SJCRH30 (cell line): Measurements from ENCODE around the gene NPBWR2. TPM values are rescaled to one million over a fixed set of nuclear protein-coding genes. Genes with fewer than 3 reads are reported as not detected.

ENCODE experiments used
- DNase-seq, 2 experiments: peaks; one replicate each; pipeline ENCODE4 v3.0.0-alpha.2; 2015 to 2020
- H3K27ac ChIP-seq: fragments of 250-450 bp; sonication (Bioruptor Pico); 2 replicates; pipeline ENCODE4 v1.5.1; 2020; ENCODE audit warnings: mild to moderate bottlenecking, moderate library complexity
- H3K27me3 ChIP-seq: fragments of 250-450 bp; sonication (Bioruptor Pico); 2 replicates; pipeline ENCODE4 v1.5.1; 2020; ENCODE audit warnings: mild to moderate bottlenecking, moderate library complexity
- H3K36me3 ChIP-seq: fragments of 250-450 bp; sonication (Bioruptor Pico); 2 replicates; pipeline ENCODE4 v1.5.1; 2020; ENCODE audit warnings: mild to moderate bottlenecking, moderate library complexity
- H3K4me1 ChIP-seq: fragments of 250-450 bp; sonication (Bioruptor Pico); 2 replicates; pipeline ENCODE4 v1.5.1; 2020; ENCODE audit warnings: mild to moderate bottlenecking, moderate library complexity
- H3K4me3 ChIP-seq: fragments of 250-450 bp; sonication (Bioruptor Pico); 2 replicates; pipeline ENCODE4 v1.5.1; 2020; ENCODE audit warnings: mild to moderate bottlenecking, moderate library complexity
- H3K9me3 ChIP-seq: fragments of 250-450 bp; sonication (Bioruptor Pico); replicated peaks from 2 replicates; pipeline ENCODE4 v1.5.1; 2020; ENCODE audit warnings: mild to moderate bottlenecking, moderate library complexity
- total RNA-seq: library from RNA; depleted of rRNA; stranded (reverse); fragments of >200 nt; shearing (Covaris generic); gene quantifications from 2 replicates; pipeline ENCODE4 v1.2.3, GENCODE V29; 2014

NPBWR2 gene
- total RNA-seq, 1 experiment from 2014 or later: not detected

DNA sequence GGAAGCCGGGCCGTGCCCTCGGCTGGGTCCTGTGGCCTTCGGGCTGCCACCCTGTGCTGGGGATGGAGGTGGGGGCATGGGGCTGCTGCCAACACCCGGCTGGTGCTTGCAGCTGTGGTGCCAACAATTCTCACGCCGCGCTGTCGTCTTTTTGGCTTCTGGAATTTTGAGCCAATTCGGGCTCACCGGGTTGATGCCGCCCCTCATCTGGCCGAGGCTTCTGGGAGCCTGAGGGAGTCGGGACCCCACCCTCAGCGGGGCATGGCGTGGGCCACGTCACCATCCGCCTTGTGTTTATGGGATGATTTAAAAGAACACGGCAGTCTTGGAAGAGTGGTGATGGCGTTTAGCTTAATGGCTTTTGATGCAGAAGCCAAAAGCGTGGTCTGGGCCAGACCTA lies 8.7 kb upstream of the NPBWR2 start:
- H3K36me3 ChIP-seq: no peaks in the 10 kb centered on the region
- no peak for DNase-seq
- H3K27me3 ChIP-seq: peaks cover 38% of the 10 kb centered on the region
- no peaks in the 10 kb centered on the region for H3K4me1 ChIP-seq
- no peaks in the 10 kb centered on the region for H3K9me3 ChIP-seq
- H3K4me3 ChIP-seq: no peak overlapping the region
- H3K27ac ChIP-seq: no peak overlapping the region

DNA sequence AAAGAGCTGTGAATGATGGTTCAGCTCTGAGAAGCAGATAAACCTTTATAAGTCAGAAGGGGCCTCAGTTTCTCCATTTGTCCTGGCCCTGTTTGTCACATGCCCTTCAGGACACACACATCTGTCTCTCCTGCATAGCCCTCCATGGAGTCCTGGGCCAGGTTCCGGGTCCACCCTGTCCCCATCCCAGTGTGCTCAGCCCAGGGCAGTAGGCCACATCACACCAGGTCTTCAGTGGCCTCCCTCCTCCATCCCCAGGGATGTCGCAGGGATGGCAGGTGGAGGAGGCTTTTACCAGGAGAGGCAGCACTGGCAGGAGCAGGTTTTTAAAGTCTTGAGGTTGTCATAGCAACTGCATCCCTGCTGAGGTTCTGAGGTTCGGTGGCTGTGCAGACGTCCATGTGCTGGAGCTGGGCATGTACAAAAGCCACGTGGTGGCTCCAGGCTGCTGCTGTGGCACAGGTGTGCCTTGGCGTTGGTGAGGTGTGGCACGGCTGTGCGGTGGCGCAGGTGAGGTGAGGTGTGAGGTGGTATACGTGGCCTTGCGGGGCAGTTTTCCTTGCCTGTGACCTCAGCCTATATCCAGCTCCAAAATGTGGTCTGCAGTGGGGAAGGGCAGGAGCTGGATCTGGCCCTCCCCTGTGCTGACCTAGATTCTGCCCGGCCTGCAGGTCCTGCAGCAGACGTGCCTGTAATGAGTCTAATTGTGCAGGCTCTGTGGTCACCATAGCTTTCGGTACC lies 8.0 kb upstream of the NPBWR2 start:
- no peak overlapping the region for H3K27ac ChIP-seq
- no peaks in the 10 kb centered on the region for H3K36me3 ChIP-seq
- no peaks in the 10 kb centered on the region for H3K4me1 ChIP-seq
- no peak overlapping the region for H3K4me3 ChIP-seq
- no peak for DNase-seq
- H3K27me3 ChIP-seq: peaks cover 40% of the 10 kb centered on the region
- no peaks in the 10 kb centered on the region for H3K9me3 ChIP-seq

DNA sequence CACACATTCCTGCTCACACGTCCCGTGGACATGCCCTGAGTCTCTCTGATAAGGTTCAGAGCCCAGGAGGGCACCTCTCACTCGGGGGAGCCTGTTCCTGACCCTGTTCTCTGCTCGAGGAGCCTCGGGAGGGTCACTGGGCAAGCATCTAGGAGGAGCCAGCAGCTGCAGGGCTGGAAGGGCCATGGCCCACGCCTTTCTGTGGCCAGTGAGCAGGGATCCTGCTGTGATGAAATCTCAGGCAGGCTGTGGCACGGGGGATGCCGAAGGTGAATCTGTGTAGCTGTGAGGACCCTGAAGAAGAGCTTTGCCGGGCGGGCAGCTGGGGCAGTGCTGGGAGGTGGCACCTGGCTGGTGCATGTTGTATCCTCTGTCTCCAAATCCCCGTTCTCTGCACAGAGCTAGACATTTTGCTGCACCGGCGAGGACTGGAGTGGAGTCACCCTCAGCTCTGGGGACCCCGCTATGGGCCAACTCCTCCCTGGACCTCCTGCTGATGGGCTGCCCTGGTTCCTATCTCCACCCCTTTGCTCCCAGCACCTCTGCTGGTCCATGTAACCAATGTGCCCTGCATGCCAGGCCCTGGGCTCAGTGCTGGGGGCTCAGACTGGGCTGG lies 7.1 kb upstream of the NPBWR2 start:
- Histone ChIP-seq H3K4me3 (no peak overlapping the region), H3K9me3 (no peaks in the 10 kb centered on the region), H3K27me3 (peaks cover 49% of the 10 kb centered on the region), H3K27ac (no peak overlapping the region), H3K36me3 (no peaks in the 10 kb centered on the region), H3K4me1 (no peaks in the 10 kb centered on the region)
- DNase-seq: no peak

DNA sequence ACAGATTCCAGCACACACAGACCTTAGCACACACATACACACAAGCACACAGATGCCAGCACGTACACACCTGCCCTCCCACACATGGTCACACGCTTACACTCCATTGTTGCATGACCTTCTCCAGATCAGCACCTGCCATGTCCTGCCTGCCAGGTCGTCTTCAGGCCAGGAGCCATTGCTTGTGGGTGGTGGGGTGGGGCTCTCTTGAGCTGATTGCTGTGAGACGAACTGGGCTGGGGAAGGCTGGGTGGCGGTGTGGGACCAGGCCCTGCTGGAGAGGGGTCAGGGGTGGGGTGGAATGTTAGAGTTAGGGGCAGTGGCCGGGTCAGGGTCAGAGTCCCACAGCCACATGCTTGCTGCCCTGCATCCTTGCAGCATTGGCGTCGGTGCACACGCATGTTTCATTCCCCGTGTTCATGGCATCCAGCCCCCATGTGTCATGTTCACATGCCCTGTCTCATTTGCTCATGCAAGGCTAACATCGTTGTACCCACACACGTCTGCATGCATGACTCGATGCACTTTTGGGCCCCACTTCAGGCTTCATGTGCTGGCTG lies 6.5 kb upstream of the NPBWR2 start:
- DNase-seq: no peak
- H3K9me3 ChIP-seq: no peaks in the 10 kb centered on the region
- no peak overlapping the region for H3K27ac ChIP-seq

DNA sequence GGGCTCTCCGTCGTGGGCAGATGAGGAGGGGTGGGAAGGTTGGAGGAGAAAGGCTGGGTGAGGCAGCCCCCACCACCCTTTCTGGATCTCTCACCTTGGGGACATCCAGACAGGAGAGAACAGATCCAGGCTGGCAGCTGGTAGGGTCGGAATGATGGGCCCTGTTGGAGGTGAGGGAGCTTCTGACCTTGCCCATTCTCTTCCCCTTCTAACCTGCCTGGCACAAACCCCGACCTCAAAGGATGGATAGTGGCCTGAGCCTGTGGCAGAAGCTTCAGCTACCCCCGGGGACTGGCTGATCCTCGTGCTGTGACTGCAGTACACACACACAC lies 6.0 kb upstream of the NPBWR2 start:
- Histone ChIP-seq H3K27ac (no peak overlapping the region), H3K9me3 (no peaks in the 10 kb centered on the region), H3K4me3 (no peak overlapping the region), H3K4me1 (no peaks in the 10 kb centered on the region), H3K27me3 (peaks cover 58% of the 10 kb centered on the region), H3K36me3 (no peaks in the 10 kb centered on the region)
- no peak for DNase-seq

More for the DNA sequence above, 6.5 kb upstream of the NPBWR2 start:
- Histone ChIP-seq H3K27me3 (peaks cover 53% of the 10 kb centered on the region), H3K36me3 (no peaks in the 10 kb centered on the region), H3K4me3 (no peak overlapping the region), H3K4me1 (no peaks in the 10 kb centered on the region)

DNA sequence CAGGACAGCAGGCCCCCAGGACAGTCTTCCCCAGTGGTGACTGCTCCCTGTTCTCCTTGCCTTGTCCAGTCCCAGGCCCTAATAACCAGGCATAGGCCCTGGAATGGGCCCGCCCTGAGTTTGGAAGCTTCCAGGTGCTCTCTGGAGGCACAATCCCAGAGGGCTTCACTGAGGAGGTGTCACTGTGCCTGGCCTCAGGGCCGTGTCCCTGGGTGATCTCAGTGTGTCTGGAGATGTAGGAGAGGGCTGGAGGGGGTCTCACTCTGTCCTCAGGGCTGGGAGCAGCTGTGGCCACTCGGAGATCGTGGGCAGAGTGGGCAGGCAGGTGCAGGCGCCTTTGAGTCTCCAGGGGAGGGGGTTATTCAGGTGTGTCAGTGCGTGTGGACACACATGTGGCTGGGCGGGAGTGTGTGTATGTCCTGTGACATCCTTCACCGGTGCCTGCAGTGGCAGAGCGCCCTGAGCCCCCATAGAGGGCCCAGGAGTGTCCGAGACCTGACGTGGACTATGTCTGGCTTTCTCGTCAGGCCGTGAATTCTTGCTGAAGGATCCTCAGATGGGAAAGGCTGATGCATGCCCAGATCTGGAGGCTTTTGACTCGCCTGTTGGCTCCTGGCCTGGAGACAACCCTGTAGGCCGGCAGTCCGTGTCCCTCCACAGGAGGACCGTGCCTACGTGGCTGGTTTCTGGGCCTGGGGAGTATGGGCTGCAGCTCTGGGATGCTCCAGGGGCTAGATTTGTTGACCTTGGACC lies 5.5 kb upstream of the NPBWR2 start:
- Histone ChIP-seq H3K4me1 (no peaks in the 10 kb centered on the region), H3K4me3 (no peak overlapping the region), H3K27ac (no peak overlapping the region), H3K27me3 (peaks cover 63% of the 10 kb centered on the region), H3K36me3 (no peaks in the 10 kb centered on the region), H3K9me3 (no peaks in the 10 kb centered on the region)
- DNase-seq: no peak

DNA sequence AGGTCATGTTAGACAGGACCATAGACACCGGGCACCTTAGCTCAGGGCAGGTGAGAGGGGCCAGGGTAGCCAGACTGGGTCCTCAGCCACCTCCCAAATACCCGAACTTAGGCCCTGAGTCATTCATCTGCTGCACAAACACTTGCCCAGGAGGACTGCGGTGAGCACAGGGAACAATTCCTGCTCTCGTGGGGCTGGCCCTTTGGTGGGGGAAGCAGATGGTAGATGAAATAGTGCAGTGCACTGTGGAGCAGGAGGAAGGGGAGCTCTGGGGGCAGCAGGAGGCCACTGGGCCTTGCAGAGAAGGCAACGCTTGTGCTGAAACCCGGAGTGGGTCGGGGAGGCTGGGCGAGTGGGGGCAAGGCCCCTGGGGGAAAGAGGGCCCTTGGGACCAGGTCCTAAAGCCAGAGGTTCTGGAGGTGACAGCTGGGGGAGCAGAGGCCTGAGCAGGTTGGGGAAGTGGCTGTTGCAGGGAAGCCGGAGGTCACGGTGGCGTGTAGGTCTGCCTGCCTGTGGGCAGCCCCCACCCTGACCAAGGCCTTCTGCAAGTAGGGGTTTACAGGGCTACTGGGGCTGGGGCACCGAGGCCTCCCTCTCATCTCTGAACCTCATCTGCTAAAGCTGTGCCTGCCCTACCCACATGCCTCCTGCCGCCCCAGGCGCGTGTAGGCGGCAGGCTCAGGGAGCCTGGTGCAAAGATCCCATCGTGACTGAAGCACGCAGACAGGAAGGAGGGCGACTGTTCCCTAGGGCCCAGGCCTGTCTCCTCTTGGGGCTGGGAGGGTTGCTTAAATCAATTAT lies 4.7 kb upstream of the NPBWR2 start:
- no peak overlapping the region for H3K27ac ChIP-seq
- no peaks in the 10 kb centered on the region for H3K9me3 ChIP-seq
- DNase-seq: no peak
- no peak overlapping the region for H3K4me3 ChIP-seq
- H3K27me3 ChIP-seq: peaks cover 71% of the 10 kb centered on the region
- no peaks in the 10 kb centered on the region for H3K36me3 ChIP-seq
- no peaks in the 10 kb centered on the region for H3K4me1 ChIP-seq

DNA sequence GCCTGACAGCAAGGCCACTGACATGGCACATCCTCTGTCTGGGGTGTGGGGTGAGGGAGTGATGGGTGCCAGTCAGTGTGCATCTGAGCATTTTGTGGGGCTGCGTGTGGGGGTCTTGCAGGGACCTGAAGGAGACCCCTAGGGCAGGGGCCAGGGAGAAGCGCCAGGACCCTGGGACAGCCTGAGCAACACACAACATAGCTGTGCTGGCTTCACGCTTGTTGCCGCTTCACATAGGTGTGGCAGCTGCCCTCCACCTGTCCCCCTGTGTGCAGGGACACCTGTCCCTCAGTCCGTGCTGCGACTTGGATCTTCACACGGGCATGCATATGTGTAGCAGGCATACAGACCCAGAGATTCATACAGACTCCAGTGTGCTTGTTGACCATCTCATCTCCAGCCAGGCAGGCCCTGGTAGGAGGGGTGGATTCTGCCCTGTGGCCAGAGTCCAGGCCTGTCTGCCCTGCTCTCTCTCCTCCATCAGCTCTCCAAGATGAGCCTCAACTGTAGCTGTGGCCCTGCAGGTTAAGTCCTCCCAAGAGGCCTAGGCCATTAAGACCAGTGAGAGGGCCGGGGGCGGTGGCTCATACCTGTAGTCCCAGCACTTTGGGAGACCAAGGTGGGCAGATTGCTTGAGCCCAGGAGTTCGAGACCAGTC lies 3.2 kb upstream of the NPBWR2 start:
- Histone ChIP-seq H3K27ac (no peak overlapping the region), H3K9me3 (no peaks in the 10 kb centered on the region), H3K4me3 (no peak overlapping the region), H3K4me1 (no peaks in the 10 kb centered on the region), H3K27me3 (peaks cover 73% of the 10 kb centered on the region), H3K36me3 (no peaks in the 10 kb centered on the region)
- DNase-seq: no peak

DNA sequence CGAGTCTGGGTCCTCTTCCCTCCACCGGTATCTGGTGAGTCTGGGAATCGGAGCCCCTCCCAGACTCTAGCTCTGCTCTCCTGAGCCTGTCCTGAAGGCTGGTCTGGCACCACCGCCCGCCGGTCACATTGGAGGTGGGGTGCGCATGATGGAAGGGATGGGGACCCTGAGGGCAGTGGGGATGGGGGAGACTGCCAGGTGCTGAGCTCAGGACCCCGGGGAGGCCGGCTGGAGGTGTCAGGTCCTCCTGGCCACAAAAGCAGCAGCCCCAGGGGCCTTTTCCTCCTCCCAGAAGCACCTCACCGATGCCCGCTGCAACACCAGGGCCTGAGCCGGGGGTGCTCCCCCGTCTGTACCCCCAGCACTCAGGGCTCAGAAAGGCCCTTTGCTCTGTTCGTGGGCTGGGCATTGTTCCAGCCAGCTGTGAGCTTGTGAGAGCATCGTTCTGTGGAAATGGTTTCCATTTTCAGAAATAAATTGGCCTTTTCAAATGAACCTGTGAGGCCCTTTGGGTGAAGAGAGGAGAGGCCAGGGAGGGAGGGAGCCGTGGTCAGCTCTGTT lies 2.5 kb upstream of the NPBWR2 start:
- DNase-seq: no peak
- Histone ChIP-seq H3K9me3 (no peaks in the 10 kb centered on the region), H3K27me3 (peaks cover 70% of the 10 kb centered on the region)

DNA sequence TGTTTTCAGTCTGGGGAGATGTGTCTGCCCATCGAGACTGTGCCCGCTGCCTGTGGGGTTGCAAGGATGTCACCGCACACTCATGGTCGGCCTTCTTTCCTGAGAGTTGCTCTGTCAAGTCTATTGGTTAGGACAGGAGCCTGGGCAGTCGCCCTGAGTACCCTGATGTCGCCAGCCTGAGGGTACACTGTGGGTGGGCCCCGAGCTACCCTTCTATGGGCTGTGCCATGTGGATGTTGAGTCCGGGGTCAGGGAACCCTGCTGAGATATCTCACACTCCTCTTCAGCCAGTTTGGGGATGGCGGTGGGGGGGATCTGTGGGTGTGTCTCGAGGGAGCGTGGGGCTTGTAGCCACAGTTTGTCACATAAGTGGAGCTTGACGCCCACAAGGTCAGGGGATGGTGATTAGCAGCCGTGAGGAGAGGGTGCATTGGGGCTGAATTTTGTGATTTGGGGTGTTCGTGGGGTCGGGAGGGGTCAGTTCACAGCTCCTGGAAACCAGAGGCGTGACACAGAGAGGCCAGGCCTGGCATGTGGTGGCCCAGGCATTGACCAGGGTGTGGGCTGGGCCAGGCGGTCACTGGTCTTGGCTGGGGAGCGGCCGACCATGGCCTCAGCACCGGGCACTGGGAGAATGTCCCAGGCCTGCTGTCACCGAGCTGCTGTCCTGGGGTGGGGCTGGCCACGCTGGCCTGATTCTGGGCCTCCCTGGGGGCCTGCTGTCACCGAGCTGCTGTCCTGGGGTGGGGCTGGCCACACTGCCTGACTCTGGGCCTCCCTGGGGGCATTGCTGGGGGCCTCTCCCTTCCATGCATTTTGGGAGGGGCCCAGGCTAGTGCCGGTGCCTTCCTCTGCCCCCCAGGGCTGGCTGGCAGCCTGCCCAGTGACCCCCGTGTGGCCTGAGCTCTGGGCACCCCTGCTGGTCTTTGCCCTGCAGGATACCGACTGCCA lies 1.6 kb upstream of the NPBWR2 start:
- H3K9me3 ChIP-seq: no peaks in the 10 kb centered on the region
- no peak overlapping the region for H3K27ac ChIP-seq
- peaks cover 67% of the 10 kb centered on the region for H3K27me3 ChIP-seq
- H3K36me3 ChIP-seq: no peaks in the 10 kb centered on the region
- no peak overlapping the region for H3K4me3 ChIP-seq
- DNase-seq: no peak
- no peaks in the 10 kb centered on the region for H3K4me1 ChIP-seq

More for the DNA sequence above, 2.5 kb upstream of the NPBWR2 start:
- Histone ChIP-seq H3K36me3 (no peaks in the 10 kb centered on the region), H3K4me3 (no peak overlapping the region), H3K27ac (no peak overlapping the region), H3K4me1 (no peaks in the 10 kb centered on the region)

DNA sequence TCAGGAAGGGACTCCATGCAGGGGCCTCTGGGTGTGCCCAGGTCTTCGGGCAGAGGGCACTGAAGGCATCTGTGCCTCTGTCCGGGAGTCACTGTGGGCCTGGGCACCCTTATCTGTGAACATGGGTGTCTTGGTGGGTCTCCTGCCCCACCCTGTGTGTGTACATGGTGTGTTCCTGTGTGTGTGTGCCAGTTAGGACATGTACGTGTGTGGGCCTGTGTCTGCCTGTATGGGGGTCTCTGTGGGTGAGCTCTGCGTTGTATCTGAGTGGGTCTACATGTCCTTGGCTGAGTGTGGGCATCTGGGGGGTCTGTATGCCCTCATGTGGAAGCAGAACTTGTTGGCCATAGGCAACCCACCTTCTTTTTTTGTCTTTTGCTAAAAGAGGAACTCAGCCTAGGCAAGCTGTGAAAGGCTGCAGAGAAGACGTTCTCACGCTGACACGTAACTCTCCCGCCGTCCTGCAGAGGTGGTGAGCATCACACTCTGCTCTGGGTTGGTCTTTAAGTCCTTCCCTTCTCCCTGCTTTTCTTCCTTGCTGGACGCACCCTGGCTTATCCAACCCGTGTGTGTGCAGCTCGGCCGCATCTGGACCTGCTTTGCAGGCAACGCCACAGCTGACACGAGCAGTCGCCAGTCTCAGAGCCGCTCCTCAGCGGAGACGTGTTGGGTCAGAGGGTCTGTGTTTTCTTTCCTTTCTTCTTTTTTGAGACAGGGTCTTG lies 532 bp upstream of the NPBWR2 start:
- no peaks in the 10 kb centered on the region for H3K9me3 ChIP-seq
- no peak overlapping the region for H3K27ac ChIP-seq
- no peaks in the 10 kb centered on the region for H3K4me1 ChIP-seq
- H3K27me3 ChIP-seq: peaks cover 68% of the 10 kb centered on the region
- DNase-seq: no peak
- no peak overlapping the region for H3K4me3 ChIP-seq
- H3K36me3 ChIP-seq: no peaks in the 10 kb centered on the region

DNA sequence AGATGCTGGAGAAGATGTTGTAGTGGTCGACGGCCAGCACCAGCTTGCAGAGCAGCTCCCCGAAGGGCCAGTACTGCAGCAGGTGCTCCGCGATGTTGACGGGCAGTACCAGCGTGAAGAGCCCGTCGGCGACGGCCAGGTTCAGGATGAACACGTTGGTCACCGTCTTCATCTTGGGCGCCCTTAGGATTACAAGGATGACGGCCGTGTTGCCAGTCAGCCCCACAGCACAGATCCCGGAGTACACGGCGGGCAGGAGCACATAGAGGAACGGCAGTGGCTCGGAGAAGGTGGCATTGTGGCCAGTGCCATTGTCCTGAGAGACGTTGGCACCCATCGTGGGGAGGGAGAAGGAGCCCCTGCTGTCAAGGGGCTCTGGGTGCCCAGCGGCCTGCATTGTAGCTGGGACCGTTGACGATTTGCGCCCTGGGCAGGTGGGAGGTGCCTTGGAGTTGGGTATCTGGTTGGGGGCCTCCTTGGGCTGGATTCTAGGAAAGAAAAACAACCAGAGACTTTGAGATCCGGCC lies 867 bp downstream of the NPBWR2 start:
- Histone ChIP-seq H3K9me3 (no peaks in the 10 kb centered on the region), H3K4me1 (no peaks in the 10 kb centered on the region), H3K4me3 (no peak overlapping the region), H3K27me3 (peaks cover 63% of the 10 kb centered on the region), H3K36me3 (no peaks in the 10 kb centered on the region), H3K27ac (no peak overlapping the region)
- DNase-seq: peak in 1 of 2 experiments; percentile 2
